ENCODE results near the gene CALR.
A peak's percentile ranks its signal among the peaks of the same experiment; 100 is the strongest.

The CALR gene

GRCh38 chr19:12983542-12984142 lies 45.2 kb downstream of the CALR start:
- peak; percentile 75 to 92 (median 82) for DNase-seq

- DNase-seq, result peak in 1 of 3 donors; percentile 4
Observed at GRCh38 chr19:12984143-12984627, 45.8 kb downstream of the CALR start.

GRCh38 chr19:12984683-12985048 lies 46.3 kb downstream of the CALR start:
- peak in 1 of 3 donors; percentile 15 for DNase-seq

- DNase-seq, result peak; percentile 21 to 47 (median 25)
Observed at GRCh38 chr19:12985049-12985776, 46.8 kb downstream of the CALR start.

- peak in 1 of 3 donors; percentile 17 for DNase-seq
Observed at GRCh38 chr19:12986726-12987125, 48.3 kb downstream of the CALR start.

GRCh38 chr19:12987190-12987589 lies 48.8 kb downstream of the CALR start:
- no peak for DNase-seq

- no peak for DNase-seq
Observed at GRCh38 chr19:12987781-12988180, 49.4 kb downstream of the CALR start.

- DNase-seq, result no peak
Observed at GRCh38 chr19:12990431-12990830, 52.0 kb downstream of the CALR start.

- DNase-seq, result no peak
Observed at GRCh38 chr19:12990853-12991252, 52.4 kb downstream of the CALR start.

GRCh38 chr19:12991296-12991695 lies 52.9 kb downstream of the CALR start:
- no peak for DNase-seq

GRCh38 chr19:12992729-12993128 lies 54.3 kb downstream of the CALR start:
- no peak for DNase-seq

GRCh38 chr19:12993562-12993961 lies 55.2 kb downstream of the CALR start:
- DNase-seq, result no peak

Measured in suppressor macrophage treated with lipopolysaccharide for 1 hour (primary cell).